Mucosa of rectum (tissue), 2 donors: Measurements from ENCODE around the gene XYLB.
"Not testable (repeated sequence)": the region's sequence is repeated elsewhere in the genome, so short reads cannot be mapped to it uniquely, and the experiment has no call there.

Source experiments
- H3K27ac ChIP-seq, 2 donors: one replicate each; pipeline ENCODE4 v1.7.0; 2013; ENCODE audit warnings: inconsistent platforms in 2 of 2, low read depth in 2 of 2, low read length in 2 of 2
- H3K27me3 ChIP-seq, 2 donors: one replicate each; pipeline ENCODE4 v1.7.0; 2013; ENCODE audit warnings: low read length in 2 of 2; ENCODE audit not compliant: control insufficient read depth in 2 of 2, insufficient read depth in 2 of 2
- H3K36me3 ChIP-seq, 2 donors: one replicate each; pipeline ENCODE4 v1.7.0; 2013; ENCODE audit warnings: low read length in 2 of 2; ENCODE audit not compliant: control insufficient read depth in 2 of 2, insufficient read depth in 2 of 2
- H3K4me1 ChIP-seq, 2 donors: one replicate each; pipeline ENCODE4 v1.7.0; 2013; ENCODE audit warnings: low read length in 2 of 2, mild to moderate bottlenecking in 1 of 2; ENCODE audit not compliant: control insufficient read depth in 2 of 2, insufficient read depth in 2 of 2
- H3K4me3 ChIP-seq, 2 donors: one replicate each; pipeline ENCODE4 v1.7.0; 2013; ENCODE audit warnings: low read length in 2 of 2
- H3K9ac ChIP-seq, 2 donors: one replicate each; pipeline ENCODE4 v1.7.0; 2013; ENCODE audit warnings: low read length in 2 of 2, low read depth in 1 of 2, mild to moderate bottlenecking in 1 of 2
- H3K9me3 ChIP-seq, 2 donors: one replicate each; pipeline ENCODE4 v1.7.0; 2013; ENCODE audit warnings: low read length in 2 of 2; ENCODE audit not compliant: control insufficient read depth in 2 of 2
- donor health status: healthy.
- donor health status: Normal muscosa, but diverticular disease.

Gene XYLB

GRCh38 chr3:38346587-38347410 is at the start of gene XYLB:
XYLB (plus strand) TSS chr3:38346785; CDS start chr3:38346869, 84 bp downstream.
- peaks cover 2 to 6% of the 10 kb centered on the region in 2 donors for H3K4me1 ChIP-seq
- peak within 1 kb of the TSS; percentile 76 to 77 for H3K4me3 ChIP-seq
- H3K36me3 ChIP-seq = no peaks in the 10 kb centered on the region
- H3K9ac ChIP-seq = peak within 1 kb of the TSS; percentile 56 to 73
- H3K27ac ChIP-seq = peak within 1 kb of the TSS; percentile 65 to 67
- no peaks in the 10 kb centered on the region for H3K27me3 ChIP-seq
- no peaks in the 10 kb centered on the region for H3K9me3 ChIP-seq

DNA sequence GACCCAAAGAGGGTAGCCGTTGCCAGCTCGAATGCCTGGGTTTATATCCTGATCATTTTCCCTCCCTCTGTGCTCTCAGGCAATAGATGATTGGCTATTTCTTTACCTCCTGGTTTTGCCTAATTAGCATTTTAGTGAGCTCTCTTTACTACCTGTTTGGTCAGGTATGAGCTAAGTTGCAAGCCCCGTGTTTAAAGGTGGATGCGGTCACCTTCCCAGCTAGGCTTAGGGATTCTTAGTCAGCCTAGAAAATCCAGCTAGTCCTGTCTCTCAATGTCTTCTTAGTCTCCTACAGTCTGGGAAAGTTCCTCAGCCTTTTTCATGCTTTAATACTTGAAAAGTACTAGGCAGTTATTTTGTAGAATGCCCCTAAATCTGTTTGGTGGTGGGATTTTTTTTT is 49.5 kb upstream of the XYLB start:
- not testable (repeated sequence) for H3K9me3 ChIP-seq, H3K4me3 ChIP-seq, H3K27ac ChIP-seq, H3K36me3 ChIP-seq, H3K9ac ChIP-seq, H3K27me3 ChIP-seq, H3K4me1 ChIP-seq

- Histone ChIP-seq H3K27ac (no peak overlapping the region), H3K9me3 (no peaks in the 10 kb centered on the region), H3K4me1 (no peaks in the 10 kb centered on the region), H3K9ac (no peak overlapping the region), H3K4me3 (no peak overlapping the region), H3K27me3 (no peaks in the 10 kb centered on the region), H3K36me3 (no peaks in the 10 kb centered on the region)
These were observed 49.0 kb upstream of the XYLB start for GRCh38 chr3:38297537-38297936.

GRCh38 chr3:38297947-38298711 is 48.5 kb upstream of the XYLB start:
- H3K9ac ChIP-seq = no peak overlapping the region

DNA sequence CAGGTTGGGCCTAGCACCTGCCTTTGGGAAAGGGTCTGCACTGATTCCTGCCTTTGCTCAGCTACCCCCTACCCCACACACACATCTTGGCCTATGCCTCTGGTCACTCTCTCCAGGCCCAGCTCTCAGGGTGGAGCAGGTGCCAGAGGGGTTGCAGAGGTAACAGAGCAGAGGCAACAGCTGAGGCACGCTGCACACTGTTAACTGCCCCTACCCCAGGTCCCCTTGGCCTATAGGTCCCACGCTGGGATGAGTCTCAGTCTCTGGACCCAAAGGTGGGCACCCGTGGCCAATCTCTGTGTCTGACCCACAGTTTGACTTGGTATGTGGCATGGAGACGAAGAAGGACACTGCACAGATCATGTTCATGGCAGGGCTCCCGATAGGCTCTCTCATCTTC is 39.6 kb upstream of the XYLB start:
- Histone ChIP-seq H3K36me3 (no peaks in the 10 kb centered on the region), H3K27me3 (no peaks in the 10 kb centered on the region), H3K27ac (no peak overlapping the region), H3K9ac (no peak overlapping the region), H3K4me1 (no peaks in the 10 kb centered on the region), H3K9me3 (no peaks in the 10 kb centered on the region), H3K4me3 (no peak overlapping the region)

More at GRCh38 chr3:38297947-38298711, 48.5 kb upstream of the XYLB start:
- no peak overlapping the region for H3K27ac ChIP-seq
- no peaks in the 10 kb centered on the region for H3K27me3 ChIP-seq
- H3K4me3 ChIP-seq = no peak overlapping the region
- no peaks in the 10 kb centered on the region for H3K36me3 ChIP-seq
- H3K4me1 ChIP-seq = no peaks in the 10 kb centered on the region
- no peaks in the 10 kb centered on the region for H3K9me3 ChIP-seq

DNA sequence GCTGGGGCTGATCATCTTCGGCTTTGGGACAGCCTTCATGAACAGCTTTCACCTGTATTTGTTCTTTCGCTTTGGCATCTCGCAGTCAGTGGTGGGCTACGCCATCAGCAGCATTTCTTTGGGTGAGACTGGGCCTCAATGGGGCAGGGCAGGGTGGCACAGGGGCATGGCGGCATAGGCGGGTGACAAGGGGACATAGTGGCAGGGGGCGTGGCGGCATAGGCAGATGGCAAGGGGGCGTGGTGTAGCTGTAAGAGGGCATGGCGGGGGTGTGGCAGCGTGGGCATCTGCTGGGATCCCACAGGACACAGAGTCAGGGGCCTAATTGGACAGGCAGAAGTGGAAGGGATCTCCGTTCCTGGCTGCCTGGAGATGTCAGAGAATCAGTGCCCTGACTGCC is 39.0 kb upstream of the XYLB start:
- Histone ChIP-seq H3K4me1 (no peaks in the 10 kb centered on the region), H3K36me3 (no peaks in the 10 kb centered on the region), H3K9me3 (no peaks in the 10 kb centered on the region), H3K27ac (no peak overlapping the region), H3K9ac (no peak overlapping the region), H3K4me3 (no peak overlapping the region), H3K27me3 (no peaks in the 10 kb centered on the region)

DNA sequence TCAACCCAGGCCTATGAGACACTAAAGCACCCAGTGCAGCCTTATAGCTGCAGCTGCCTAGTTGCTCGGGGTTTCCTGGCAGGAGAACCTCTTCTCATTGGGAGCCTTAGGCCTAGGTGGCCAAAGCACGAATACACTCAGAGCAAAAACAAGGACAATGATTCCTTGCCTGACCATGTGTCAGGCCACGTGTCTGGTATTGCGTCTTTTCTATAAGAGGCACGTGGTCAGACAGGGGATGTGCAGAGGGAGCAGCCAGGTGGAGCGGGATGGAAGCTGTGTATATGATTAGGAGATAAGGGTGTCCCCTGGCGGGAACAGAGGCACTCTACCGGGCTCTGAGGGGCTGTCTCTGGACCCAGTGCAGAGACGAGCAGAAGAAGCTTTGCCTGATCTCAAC is 38.1 kb upstream of the XYLB start:
- no peaks in the 10 kb centered on the region for H3K27me3 ChIP-seq
- no peak overlapping the region for H3K9ac ChIP-seq
- H3K4me3 ChIP-seq = no peak overlapping the region
- H3K9me3 ChIP-seq = no peaks in the 10 kb centered on the region
- no peaks in the 10 kb centered on the region for H3K36me3 ChIP-seq
- H3K27ac ChIP-seq = no peak overlapping the region
- no peaks in the 10 kb centered on the region for H3K4me1 ChIP-seq

- H3K4me3 ChIP-seq = no peak overlapping the region
- H3K9me3 ChIP-seq = no peaks in the 10 kb centered on the region
- H3K9ac ChIP-seq = no peak overlapping the region
- no peak overlapping the region for H3K27ac ChIP-seq
- no peaks in the 10 kb centered on the region for H3K36me3 ChIP-seq
- no peaks in the 10 kb centered on the region for H3K27me3 ChIP-seq
- no peaks in the 10 kb centered on the region for H3K4me1 ChIP-seq
These were observed 35.1 kb upstream of the XYLB start for GRCh38 chr3:38311476-38311875.

GRCh38 chr3:38311941-38312340 is 34.6 kb upstream of the XYLB start:
- Histone ChIP-seq H3K9me3 (no peaks in the 10 kb centered on the region), H3K4me1 (no peaks in the 10 kb centered on the region), H3K27me3 (no peaks in the 10 kb centered on the region), H3K27ac (no peak overlapping the region), H3K36me3 (no peaks in the 10 kb centered on the region), H3K4me3 (no peak overlapping the region), H3K9ac (no peak overlapping the region)

DNA sequence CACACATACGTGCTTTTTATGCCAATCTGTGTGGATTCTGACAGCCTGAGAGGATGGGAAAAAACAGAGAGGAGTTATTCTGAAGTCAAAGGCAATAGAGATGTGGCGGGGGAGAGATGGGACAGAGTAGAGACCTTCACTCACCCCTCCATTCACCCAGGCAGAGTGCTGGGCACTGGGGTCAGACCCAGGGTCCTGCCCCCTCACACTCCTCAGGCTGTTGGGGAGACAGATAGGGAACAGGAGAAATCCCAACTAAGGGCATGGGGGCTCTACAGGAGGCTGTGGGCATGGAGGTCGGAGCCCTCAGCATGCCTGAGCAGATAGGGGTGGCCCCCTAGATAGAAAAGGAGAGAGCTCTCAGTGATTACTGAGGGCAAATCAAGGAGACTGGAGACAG is 34.2 kb upstream of the XYLB start:
- no peaks in the 10 kb centered on the region for H3K36me3 ChIP-seq
- no peak overlapping the region for H3K4me3 ChIP-seq
- no peaks in the 10 kb centered on the region for H3K9me3 ChIP-seq
- H3K4me1 ChIP-seq = no peaks in the 10 kb centered on the region
- no peak overlapping the region for H3K27ac ChIP-seq
- no peak overlapping the region for H3K9ac ChIP-seq
- H3K27me3 ChIP-seq = no peaks in the 10 kb centered on the region
